Forelimb muscle (tissue), 1 donor: ENCODE measurements around the gene TBXT. TPM values are rescaled to one million over a fixed set of nuclear protein-coding genes. Genes with fewer than 3 reads are reported as not detected.
"Not testable (repeated sequence)": the region's sequence is repeated elsewhere in the genome, so short reads cannot be mapped to it uniquely, and the experiment has no call there.

Experiments
- DNase-seq: peaks from one replicate; pipeline ENCODE4 v3.0.0-alpha.2; 2013; ENCODE audit warnings: low read depth
- polyA plus RNA-seq: library from polyadenylated mRNA; unstranded; fragments of 120-200 nt; gene quantifications from one replicate; pipeline ENCODE4 v1.2.1, GENCODE V29; 2013; ENCODE audit not compliant: insufficient read length

TBXT gene, protein sequence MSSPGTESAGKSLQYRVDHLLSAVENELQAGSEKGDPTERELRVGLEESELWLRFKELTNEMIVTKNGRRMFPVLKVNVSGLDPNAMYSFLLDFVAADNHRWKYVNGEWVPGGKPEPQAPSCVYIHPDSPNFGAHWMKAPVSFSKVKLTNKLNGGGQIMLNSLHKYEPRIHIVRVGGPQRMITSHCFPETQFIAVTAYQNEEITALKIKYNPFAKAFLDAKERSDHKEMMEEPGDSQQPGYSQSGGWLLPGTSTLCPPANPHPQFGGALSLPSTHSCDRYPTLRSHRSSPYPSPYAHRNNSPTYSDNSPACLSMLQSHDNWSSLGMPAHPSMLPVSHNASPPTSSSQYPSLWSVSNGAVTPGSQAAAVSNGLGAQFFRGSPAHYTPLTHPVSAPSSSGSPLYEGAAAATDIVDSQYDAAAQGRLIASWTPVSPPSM
- polyA plus RNA-seq, result not detected

DNA sequence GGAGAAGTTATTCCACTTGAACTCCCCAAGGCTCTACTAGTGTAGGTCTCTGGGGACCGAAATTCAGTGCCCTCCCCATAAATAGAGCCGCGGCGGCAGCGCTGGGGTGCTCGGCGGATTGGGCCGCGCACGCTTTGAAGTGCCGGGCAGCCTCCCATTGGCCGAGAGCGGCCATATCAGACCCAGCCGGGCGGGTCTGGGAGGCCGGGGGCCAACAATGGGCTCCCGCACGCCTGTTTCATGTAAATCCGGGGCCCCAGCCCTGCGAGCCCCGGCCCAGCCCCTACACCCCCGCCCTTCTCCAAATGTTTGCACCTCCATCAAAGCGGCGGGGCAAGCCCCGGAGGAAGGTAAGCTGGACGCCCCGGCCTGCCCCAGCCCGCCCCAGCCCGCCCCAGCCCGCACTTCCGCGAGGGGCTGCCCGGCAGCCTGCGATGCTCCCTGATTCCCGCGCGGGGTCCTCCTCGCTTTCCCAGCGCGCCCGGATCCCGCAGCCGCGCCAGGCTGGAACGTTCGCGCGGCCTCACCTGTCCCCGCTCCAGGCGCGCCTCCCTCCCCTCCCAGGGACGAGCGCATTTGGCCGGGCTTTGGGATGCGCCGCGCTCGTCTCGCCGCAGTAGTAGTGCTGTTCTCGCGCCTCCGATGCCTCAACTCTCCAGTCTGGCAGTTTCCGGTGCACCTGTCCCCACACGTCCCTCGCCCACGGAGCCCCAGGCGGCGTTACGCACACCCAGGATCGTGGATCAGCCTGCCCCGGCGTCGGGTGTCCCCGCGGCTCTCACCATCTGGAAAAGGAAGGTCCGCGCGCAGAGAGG is at the start of gene TBXT:
TSS of gene TBXT (minus strand) at position 51 of the 815 bp plus-strand sequence. CDS start 260 bp downstream, outside the sequence.
- no peak for DNase-seq

DNA sequence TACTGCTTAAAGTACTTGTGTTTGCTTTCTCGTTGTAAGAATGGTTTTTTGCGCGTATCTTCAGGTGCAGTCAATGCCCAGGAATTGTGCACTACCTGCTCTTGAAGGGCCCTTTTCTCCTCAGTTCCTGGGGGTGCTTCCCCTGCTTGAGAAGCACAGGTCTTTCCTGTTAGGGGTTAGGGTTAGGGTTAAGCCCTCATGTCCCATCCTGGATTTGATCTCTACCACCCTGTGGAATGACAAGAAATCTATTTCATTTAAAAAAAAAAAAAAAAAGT is 39.6 kb upstream of the TBXT start:
- no peak for DNase-seq

DNA sequence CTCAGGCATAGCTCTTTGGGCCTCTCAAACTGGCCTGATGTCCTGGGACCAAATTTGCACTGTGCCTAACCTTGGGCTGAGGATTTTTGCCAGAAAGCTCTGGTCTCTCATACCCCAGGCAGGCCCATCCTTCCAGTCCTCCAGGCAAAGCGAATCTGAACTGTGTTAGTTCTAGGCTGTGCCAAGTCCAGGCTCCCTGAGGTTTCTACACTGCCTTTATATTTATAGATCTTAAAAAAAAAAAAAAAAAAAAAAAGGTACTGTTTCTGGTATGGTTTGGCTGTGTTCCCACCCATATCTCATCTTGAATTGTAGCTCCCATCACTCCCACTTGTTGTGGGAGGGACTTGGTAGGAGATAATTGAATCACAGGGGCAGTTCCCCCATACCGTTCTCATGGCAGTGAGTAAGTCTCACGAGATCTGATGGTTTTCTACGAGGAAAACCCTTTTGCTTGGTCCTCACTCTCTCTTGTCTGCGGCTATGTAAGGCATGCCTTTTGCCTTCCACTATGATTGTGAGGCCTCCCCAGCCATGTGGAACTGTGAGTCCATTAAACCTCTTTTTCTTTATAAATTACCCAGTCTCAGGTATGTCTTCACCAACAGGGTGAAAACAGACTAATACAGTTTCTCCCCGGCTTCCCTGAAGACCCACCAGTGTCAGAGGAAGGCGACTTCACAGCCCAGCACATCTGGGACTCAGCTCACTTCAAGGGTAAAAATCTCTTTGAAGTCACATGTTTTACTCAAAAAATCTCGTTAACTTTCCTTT is 39.0 kb upstream of the TBXT start:
- DNase-seq, result no peak

DNA sequence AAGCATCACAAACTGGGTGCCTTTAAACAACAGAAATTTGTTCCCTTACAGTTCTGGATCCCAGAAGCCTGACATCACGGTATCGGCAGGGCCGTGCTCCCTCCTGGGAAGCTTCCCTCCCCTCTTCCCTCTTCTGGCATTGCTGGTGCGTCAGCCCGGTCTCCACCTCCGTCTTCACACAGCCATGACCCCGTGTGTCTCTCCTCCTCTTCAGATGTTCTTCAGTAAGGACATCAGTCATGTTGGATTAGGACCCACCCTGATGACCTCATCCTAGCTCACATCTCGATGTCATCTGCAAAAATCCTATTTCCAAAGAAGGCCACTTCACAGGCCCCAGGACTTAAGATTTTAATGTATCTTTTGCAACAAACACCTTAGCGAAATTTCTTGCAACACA is 38.4 kb upstream of the TBXT start:
- DNase-seq, result peak; percentile 14

DNA sequence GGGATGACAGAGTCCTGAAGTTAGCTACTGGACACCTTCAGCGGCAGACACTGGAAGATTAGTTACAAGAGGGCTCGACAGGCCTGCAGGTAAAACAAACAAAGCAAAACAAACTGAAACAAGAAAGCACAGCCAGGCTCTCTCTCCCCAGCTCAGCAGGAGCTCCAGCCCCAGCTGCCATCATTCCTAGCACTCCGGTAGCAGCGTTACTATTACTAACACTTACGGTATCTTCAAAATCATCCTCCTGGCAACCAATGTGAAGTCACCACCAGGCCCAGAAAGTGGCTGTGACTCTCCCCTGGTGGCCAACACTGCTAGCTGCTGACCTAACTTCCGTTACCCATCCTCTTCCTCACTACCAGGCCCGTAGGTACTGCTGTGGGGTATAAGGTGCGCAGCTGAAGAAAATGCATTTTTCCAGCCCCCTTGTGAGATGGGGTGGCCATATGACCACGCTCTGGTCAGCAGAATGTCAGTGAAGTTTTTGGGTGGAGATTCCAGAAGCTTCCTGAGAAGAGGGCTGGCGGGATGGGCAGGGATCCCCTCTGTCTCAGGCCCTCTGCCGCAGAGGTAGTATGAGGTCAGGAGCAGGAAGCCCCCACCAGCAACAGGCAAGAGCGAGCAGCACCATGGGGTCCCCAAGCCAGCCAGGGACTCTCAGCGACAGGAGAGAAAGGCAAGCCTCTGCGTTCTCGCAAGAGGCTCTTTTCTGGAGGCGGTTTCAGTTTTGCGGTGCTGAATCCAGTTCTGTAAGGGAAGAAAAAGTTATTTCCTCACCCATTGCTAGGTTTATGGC is 37.4 kb upstream of the TBXT start:
- no peak for DNase-seq

DNA sequence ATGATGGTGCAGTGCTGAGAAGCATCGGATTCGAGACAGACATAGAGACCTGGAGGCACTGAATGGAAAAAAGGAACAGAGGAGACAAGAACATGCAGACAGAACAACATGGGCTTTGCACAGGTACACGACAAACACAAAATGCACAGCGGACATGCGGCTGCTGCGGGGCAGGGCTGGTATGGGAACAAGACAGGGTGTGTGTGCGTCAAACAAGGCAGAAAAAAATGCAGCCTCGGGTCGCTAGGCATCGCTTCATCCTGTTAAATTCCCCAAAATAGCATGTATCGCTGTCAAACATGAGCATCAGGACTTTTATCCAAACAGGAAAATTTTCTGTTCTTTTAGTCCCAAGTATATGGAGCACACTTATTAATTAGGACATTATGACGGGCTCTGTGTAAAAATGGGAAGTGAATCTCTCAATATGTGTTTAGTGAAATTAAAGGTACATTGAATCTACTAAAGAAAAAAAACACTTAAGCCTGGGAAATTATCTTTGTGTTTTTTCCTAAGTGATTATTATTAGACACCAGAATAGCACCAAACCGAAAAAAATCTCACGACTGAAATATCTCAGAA is 36.1 kb upstream of the TBXT start:
- no peak for DNase-seq

DNA sequence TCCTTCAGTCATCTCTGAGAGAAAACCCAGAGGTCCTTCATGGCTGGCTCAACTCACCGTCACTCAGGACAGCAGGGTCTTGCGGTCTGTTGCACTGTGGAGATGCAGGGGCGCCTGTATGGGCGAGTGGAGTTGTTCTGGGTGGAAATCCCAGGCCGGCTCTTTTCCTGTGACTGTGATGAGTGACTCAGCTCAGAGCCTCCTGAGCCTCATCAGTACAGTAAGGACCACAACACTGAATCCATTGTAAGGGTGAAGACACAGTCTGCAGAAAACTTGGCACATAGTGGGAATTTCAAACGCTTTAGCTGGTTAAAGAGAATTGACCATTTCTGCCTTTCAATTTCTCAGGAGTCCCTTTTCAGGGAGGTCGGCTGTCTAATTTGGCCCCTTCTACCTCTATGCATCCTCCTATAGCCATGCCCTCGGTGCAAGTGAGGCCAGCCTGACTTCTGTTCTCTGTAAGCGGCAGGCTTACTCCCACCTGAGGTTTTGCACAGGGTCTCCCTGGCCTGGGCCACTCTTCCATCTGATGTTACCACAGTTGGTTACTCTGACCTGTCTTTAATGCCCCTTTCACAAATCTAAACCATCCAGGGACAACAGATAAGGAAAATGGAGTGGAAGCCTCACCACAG is 35.5 kb upstream of the TBXT start:
- DNase-seq, result no peak

DNA sequence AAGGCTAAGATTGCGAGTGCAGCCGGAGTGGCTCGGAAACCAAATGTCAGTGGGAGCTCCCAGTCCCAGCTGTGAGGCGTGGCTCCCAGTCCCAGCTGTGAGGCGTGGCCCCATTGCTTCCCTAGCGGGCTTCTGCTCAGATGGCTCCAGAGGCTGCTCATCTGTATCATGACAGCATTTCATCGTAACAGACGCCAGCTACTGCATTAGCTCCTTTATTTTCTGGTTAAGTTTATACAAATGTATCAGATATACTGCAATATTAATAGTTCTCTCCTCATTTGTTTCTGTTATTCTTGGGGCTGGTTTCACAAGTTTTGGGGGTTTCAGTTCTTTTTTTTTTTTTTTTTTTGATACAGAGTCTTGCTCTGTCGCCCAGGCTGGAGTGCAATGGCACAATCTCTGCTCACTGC is 34.7 kb upstream of the TBXT start:
- DNase-seq, result no peak

DNA sequence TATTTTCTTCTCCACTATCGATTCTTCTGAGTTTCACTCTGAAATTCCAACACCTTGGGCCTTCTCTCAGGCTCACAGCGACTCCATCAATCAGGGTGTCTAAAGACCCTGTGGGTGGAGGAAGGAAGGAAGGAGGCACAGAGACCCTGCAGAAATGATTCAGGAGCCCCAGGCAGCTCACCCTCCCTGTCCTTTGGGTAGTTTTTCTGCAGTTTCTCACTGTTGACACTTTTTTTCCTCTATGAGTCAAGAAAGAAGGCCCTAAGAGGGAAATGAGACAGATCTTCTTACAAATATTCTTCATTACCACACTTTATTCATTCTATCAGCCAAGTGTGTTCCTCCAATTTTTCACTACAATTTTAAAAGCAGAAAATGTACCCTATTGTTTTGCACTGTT is 34.2 kb upstream of the TBXT start:
- no peak for DNase-seq

DNA sequence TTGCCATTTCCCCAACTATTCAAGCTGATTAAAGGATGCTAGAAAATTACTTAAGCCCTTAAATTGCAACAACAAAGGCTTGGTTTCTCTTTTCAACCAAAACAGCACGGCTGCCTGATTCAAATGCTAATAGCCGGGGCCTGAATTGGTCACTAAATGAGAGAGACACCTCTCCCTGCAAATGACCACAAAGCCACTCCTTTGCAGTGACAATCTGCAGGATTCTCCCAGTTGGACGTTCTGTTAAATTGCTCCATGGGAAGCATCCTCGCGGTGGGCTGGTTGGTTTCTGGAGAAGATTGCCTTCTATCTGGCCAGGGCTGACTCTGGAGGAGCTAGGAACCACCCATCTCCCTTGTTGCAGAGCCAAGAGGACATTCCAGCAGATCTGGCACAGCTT is 29.7 kb upstream of the TBXT start:
- DNase-seq, result no peak

DNA sequence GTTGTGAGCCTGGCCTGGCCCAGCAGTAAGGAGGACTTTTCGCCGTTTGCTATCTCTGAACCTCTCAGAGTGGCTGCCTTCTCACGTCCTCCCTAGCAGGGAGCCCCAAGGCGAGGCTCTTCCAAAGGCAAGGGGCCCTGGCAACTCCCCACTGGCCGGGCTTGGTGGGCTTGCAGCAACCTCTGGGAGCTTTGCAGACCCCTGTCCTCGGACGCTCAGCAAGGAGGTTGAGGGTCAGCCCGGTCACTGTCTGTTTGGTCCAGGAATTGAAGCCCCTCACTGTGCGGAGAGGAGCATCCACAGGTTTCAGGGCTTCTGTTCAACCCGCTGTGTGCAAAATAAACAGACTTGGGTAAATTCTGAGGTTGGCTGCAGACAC is 28.2 kb upstream of the TBXT start:
- no peak for DNase-seq

DNA sequence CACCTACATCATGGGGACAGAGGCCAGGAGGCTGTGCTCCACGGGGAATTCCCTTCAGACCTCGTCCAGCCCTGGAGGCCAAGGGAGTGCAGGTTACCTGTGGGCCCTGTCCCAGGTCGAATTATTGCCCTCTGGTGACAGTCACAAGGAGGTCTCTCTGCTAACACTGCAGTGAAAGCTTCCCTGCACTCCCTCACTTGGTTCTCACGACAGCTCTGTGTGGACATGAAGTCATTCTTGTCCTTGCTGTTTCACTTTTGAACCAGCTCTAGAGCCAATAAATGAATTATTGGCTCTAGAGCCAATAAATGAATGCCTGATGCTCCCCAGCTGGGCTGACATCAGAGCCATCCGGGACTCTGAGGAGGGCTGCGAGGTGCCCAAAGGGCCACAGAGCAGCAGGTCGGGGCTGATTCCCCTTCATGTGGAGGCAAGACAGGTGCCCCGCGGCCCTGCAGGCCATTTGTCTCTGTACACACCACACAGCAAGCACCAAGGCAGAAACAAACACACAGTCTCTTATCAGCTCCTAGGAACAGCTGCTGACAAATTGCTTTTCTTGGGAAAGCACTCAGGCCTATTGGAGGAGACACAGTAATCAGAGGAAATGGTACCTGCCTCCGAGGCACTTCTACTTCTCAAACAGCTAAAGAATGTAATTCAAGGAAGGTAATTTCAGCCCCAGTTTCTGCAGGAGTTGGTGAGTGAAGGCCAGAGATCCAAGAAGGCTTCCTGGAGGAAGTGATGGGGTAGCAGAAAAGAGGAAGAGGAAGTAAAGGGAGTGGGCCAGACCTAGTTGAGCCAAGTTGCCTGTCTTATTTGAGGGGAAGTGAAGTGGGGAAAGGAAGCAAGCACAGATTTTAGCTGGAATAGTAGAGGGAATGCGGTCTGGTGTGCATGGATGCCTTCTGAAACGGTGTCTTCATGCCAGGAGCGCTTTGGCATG is 27.5 kb upstream of the TBXT start:
- DNase-seq, result no peak

DNA sequence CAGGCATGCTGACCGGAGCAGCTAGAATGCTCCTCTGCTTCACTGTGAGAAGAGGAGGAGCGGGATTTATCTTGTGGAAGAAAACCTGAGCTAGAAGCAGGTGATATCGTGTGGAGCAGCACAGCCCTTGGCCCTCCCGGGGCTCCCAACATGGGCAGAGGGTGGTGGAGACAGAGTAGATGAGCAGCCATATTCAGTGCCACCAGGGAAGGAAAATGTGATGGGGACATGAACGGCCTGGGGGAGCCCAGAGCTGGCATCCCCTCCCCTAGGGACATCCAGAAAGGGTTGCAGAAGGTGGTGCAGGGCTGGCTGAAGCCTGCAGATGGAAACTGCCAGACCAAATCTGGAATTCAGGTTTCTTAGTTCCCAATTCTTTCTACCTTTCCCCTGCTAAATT is 24.9 kb upstream of the TBXT start:
- DNase-seq, result no peak

DNA sequence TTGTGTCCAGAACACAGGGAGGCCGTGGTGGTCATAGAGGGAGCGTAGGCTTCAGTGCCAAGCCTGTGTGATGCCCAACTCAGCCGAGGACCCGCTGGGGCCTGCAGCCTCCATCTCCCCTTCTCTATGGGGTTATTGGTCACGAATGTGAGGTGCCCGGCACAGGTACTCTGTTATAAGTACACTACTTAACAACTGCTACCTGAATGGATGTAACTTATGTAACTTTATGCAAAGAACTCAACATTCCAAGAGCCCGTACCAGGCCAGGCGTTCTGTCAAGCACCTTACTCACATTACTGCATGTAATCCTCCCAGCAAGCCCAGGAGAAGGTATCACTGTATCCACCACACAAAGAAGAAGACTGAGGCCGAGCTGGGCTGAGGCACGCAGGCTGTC is 24.5 kb upstream of the TBXT start:
- no peak for DNase-seq

DNA sequence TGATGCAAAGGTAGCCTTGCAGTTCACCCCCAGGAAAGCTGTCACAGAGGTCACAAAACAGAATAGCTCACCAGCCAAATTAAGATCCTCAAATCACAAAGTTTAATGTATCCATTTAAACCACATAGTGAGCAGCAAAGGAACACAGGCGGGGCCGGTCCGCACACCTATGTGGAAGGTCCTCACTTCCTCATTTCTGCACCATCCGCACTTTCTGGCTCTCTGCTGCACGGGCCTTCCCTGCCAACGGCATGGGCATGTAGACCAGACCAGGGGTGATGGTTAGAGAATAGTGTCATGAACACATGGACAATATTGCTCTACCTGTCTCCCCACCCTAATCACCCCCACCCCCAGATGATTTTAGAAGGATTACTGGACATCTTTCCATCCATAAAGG is 12.1 kb upstream of the TBXT start:
- no peak for DNase-seq

DNA sequence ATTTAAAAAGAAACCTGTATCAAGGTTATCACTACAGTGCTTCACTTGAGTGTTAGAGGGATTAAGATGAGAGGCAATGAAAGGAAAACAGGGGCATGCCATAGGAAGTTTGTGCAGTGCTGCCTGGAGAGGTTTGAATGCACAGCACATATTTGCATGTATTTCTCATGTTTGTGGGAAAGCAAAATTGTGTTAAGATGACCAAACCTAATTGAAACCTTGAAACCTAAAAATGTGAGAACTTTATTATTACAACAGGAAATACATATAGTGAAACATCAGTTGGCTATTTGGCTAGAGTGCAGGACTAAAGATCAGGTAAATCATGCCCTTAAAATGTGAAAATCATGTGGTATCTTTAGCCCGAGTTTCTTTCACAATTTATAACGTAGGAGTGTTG is 8.5 kb upstream of the TBXT start:
- DNase-seq, result no peak

DNA sequence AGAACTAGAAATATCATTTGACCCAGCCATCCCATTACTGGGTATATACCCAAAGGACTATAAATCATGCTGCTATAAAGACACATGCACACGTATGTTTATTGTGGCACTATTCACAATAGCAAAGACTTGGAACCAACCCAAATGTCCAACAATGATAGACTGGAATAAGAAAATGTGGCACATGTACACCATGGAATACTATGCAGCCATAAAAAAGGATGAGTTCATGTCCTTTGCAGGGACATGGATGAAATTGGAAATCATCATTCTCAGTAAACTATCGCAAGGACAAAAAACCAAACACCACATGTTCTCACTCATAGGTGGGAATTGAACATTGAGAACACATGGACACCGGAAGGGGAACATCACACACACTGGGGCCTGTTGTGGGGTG is 7.4 kb upstream of the TBXT start:
- DNase-seq, result not testable (repeated sequence)

DNA sequence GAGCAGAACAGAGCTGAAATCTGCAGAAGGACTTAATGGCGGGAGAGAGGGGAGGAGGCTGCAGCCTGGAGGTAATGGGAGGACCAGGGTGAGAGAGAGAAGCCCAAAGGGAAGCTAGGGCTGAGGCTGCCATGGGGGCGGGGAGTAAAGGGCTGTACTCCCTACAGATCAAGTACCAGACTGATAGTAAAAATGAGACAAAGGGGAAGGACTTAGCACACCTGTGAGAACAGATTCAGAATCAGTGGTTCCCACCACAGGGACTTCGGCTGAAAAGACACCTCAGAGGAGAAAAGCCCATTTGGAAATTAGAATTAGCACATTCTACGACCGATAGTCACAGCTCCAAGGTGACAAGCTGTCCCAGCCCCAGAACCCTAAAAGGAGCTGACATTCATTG is 6.4 kb upstream of the TBXT start:
- DNase-seq, result no peak

DNA sequence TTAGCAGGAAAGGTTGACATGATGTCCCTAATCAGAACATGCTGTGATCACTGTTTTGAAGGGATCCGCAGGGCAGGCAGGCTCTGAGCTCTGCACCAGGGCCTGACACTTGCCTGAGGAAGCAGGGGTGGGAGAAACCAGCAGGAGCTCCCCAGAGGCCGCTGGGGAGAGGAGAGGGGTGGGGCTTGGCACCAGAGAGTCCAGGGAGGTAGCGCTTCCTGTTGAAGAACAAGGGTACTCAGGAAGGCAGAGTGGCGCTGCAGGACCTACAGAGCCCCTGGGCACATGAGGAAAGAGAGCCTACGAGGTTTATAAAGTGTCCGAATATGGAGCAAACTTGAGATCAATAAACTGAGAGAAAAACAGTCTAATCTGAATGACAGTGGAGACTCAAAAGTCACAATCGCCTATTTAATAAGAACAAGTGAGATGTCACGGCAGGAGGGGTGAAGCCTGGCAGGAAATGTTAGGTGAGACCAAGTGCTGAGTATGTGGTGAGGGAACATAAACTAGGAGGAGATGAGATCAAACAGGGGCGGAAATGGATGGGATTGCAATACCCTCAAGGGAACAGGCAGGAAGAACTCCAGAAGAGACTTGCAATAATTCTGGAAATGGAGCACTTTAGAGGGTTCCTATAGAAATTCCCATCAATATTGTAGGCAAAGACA is 5.8 kb upstream of the TBXT start:
- no peak for DNase-seq
